Spleen (tissue), 7 donors: ENCODE data around the gene ZC3H4.

Experiments used
- CTCF ChIP-seq, 11 experiments: fragments of 200-600 bp in 7 of 11; fragments of 450-650 bp in 4 of 11; sonication (generic) in 4 of 11; IDR thresholded peaks in 8 of 11; conservative IDR thresholded peaks in 3 of 11; 1 replicate in 7 of 11; 2 replicates in 4 of 11; pipeline versions ENCODE4 v1.4.0 to v1.8.0; 2016 to 2021; ENCODE audit warnings: antibody characterized with exemption in 11 of 11, inconsistent platforms in 4 of 11, mild to moderate bottlenecking in 1 of 11
- POLR2A ChIP-seq, 3 donors: fragments of 450-650 bp; IDR thresholded peaks; one replicate each; pipeline ENCODE4 v1.5.1; 2017; ENCODE audit warnings: antibody characterized with exemption in 3 of 3, mild to moderate bottlenecking in 1 of 3
- donor health status: DM: no; HTN: no; CAD: no; lungs with moderate emphysema.
- donor health status: DM: no; HTN: no; CAD: no.
- donor health status: DM: no; HTN: no; CAD: no.

- TF ChIP-seq POLR2A (IDR thresholded peaks at IDR 0.05) (no peak), CTCF (IDR thresholded peaks at IDR 0.05 in 8 of 11, conservative IDR thresholded peaks at IDR 0.05 in 3 of 11) (no peak)
These were observed 48.4 kb upstream of the ZC3H4 start for GRCh38 chr19:47161876-47162489.
